ENCODE measurements around the gene DSCAM.

DNA sequence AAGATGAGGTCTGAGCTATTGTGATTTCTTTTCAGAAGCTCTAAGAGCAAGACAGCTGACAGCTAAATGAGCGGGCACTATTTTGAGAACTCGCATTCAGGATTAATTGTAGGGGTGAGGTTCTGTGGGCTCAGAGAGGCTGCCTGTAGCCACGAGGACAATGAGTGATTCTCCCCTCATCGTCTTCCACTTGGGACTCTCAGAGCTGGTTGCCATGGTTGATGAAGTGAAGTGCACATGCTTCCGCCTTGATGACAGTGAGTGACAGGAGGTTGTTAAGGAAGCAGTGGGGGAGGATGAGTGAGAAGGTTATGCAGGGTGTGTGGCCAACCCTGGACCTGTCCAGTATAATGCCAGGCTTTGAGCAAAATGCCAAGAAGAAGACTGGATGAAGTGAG, 638.0 kb downstream of the DSCAM start:
- TF ChIP-seq, protein P1, sequence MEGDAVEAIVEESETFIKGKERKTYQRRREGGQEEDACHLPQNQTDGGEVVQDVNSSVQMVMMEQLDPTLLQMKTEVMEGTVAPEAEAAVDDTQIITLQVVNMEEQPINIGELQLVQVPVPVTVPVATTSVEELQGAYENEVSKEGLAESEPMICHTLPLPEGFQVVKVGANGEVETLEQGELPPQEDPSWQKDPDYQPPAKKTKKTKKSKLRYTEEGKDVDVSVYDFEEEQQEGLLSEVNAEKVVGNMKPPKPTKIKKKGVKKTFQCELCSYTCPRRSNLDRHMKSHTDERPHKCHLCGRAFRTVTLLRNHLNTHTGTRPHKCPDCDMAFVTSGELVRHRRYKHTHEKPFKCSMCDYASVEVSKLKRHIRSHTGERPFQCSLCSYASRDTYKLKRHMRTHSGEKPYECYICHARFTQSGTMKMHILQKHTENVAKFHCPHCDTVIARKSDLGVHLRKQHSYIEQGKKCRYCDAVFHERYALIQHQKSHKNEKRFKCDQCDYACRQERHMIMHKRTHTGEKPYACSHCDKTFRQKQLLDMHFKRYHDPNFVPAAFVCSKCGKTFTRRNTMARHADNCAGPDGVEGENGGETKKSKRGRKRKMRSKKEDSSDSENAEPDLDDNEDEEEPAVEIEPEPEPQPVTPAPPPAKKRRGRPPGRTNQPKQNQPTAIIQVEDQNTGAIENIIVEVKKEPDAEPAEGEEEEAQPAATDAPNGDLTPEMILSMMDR (IDR thresholded peaks at IDR 0.05) = no peak
- TF ChIP-seq POLR2A (IDR thresholded peaks at IDR 0.05) = no peak
